DMS53 treated with DMSO at 0.1 percent for 48 hours (cell line): ENCODE data around the gene NIPAL3.
"Not testable (repeated sequence)": the region's sequence is repeated elsewhere in the genome, so short reads cannot be mapped to it uniquely, and the experiment has no call there.

Experiments
- DNase-seq: peaks from one replicate; lab custom pipeline; 2025; ENCODE audit not compliant: unreplicated experiment; lab: John Stamatoyannopoulos, UW

Gene NIPAL3

GRCh38 chr1:24514946-24515345 is 99.3 kb downstream of the NIPAL3 start:
- DNase-seq = no peak

- DNase-seq = not testable (repeated sequence)
These were observed 100.1 kb downstream of the NIPAL3 start for GRCh38 chr1:24515671-24516209.

- DNase-seq = no peak
These were observed 100.9 kb downstream of the NIPAL3 start for GRCh38 chr1:24516506-24516905.

GRCh38 chr1:24517898-24518297 is 102.3 kb downstream of the NIPAL3 start:
- no peak for DNase-seq

- not testable (repeated sequence) for DNase-seq
These were observed 104.7 kb downstream of the NIPAL3 start for GRCh38 chr1:24520282-24520681.
